GM12891 (cell line): ENCODE measurements around the gene TMEM41A. TPM values are rescaled to one million over a fixed set of nuclear protein-coding genes. Genes with fewer than 3 reads are reported as not detected.
A peak's percentile ranks its signal among the peaks of the same experiment; 100 is the strongest.

Experiments
- DNase-seq: peaks from one replicate; pipeline ENCODE4 v3.0.0; 2011; ENCODE audit warnings: low spot score; ENCODE audit not compliant: insufficient read length
- FAIRE-seq: peaks from 2 replicates; lab custom pipeline; 2011; peaks lifted over from hg19 to GRCh38; lab: Jason Lieb, UNC
- PAX5 ChIP-seq: IDR thresholded peaks from 2 replicates; pipeline ENCODE4 v1.6.1; 2011; ENCODE audit warnings: low read length, moderate library complexity, mild to moderate bottlenecking; ENCODE audit not compliant: insufficient read depth, severe bottlenecking
- POLR2A ChIP-seq: IDR thresholded peaks from 2 replicates; pipeline ENCODE4 v1.6.1; 2011; ENCODE audit warnings: low read depth, low read length, control low read depth
- POLR2AphosphoS5 ChIP-seq: IDR thresholded peaks from 2 replicates; pipeline ENCODE4 v1.6.1; 2011; ENCODE audit warnings: low read depth, low read length, control low read depth
- POU2F2 ChIP-seq: IDR thresholded peaks from 2 replicates; pipeline ENCODE4 v1.6.1; 2011; ENCODE audit warnings: low read depth, mild to moderate bottlenecking, control low read depth, low read length, moderate library complexity
- SPI1 ChIP-seq: IDR thresholded peaks from 2 replicates; pipeline ENCODE4 v1.6.1; 2011; ENCODE audit warnings: low read depth, low read length, control low read depth
- TAF1 ChIP-seq: IDR thresholded peaks from 2 replicates; pipeline ENCODE4 v1.6.1; 2011; ENCODE audit warnings: low read depth, low read length, control low read depth
- polyA plus RNA-seq: library from polyadenylated mRNA; unstranded; fragments of >200 nt; gene quantifications from one replicate; pipeline ENCODE4 v1.2.1, GENCODE V29; 2012; ENCODE audit warnings: low read depth, missing spikeins, inconsistent platforms; ENCODE audit not compliant: missing spikeins

TMEM41A gene
- polyA plus RNA-seq: 8.8 TPM

DNA sequence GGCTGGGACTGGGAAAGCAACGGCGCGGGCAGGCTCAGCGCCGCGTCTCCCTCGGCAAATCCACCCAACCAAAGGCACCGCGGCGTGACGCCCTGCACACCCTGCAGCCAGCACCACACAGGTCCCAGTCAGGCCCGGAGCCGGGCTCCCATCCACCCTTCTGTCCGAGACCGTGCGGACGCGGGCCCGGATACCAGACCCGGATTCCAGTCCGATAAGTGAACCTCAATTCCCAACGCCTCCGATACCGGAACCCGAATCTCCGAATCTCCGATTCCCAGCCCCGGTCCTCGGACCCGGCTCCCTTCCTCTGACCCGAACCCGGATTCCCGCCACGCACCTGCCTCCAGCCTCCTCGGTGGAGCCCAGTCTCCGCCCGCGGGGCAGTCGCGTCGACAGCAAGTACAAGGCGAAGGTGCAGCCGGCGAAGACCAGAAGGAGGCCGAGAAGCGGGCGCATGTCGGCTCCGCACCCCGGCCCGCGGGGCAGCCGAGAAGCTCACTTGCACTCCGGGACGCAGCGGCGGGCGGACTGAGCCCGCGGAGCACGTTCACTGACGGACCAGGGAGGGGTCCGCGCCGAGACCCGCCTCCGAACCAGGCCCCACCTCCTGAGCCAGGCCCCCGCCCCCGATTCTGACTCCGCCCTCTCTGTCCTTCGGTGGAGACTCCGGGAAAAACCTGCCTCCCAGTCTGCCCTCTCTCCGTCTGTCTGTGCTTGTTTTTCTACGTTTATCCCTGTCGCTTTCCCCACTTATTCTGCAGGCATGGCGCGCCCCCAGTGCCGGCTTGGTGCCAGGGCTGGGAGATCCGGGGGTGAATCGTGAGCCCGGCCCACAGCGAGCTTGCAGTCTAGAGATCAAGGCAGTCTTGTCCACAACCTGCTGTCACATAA is at the start of gene TMEM41A:
TMEM41A (minus strand) TSS at position 533 of the 894 bp plus-strand sequence; CDS start at position 459, 74 bp downstream.
- FAIRE-seq (peak; percentile 50), DNase-seq (peak; percentile 93)
- TF ChIP-seq PAX5: peak; percentile 81
- TF ChIP-seq SPI1: no peak
- TF ChIP-seq POU2F2: peak; percentile 90
- TF ChIP-seq TAF1: peak; percentile 92
- peak; percentile 84 for TF ChIP-seq POLR2AphosphoS5
- TF ChIP-seq POLR2A: peak; percentile 81

DNA sequence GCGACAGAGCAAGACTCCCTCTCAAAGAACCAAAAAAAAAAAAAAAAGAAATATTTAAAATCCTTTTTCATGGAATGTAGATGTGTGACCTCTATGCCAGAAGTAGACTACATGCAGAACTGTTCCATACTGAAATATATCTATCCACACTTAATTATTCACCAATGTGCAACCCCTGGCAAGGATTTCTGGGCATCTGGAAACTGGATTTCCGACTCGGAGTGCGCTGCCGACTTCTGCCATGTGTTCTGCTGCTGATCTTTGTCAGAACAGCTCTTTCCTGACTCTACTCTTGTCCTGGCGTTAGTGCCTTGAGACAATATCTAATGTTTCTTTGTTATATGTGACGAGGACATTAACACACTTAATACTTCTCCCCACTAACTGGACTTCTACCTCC is 41.9 kb upstream of the TMEM41A start:
- no peak for FAIRE-seq
- no peak for DNase-seq
- no peak for TF ChIP-seq POU2F2

DNA sequence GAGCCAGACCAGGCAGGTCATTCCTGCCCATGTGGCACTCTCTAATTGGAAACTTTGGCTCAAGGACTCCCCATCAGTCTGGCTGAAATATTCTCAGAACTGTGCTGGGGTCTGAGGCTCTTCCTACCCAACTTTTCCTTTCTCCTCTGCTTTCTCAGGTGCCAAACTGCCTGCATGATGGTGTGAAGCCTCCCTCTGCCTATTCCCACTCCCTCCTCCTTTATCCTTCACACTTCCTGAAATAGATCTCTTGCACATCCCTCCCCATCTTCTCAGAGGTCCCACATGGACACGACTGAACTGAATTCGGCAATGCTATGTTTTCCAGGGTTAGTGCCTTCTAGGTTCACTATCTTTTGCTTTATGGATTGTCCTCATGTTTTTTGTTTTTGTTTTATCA is 41.1 kb upstream of the TMEM41A start:
- no peak for TF ChIP-seq PAX5
- TF ChIP-seq POLR2AphosphoS5: no peak
- TF ChIP-seq TAF1: no peak
- DNase-seq (no peak), FAIRE-seq (no peak)

DNA sequence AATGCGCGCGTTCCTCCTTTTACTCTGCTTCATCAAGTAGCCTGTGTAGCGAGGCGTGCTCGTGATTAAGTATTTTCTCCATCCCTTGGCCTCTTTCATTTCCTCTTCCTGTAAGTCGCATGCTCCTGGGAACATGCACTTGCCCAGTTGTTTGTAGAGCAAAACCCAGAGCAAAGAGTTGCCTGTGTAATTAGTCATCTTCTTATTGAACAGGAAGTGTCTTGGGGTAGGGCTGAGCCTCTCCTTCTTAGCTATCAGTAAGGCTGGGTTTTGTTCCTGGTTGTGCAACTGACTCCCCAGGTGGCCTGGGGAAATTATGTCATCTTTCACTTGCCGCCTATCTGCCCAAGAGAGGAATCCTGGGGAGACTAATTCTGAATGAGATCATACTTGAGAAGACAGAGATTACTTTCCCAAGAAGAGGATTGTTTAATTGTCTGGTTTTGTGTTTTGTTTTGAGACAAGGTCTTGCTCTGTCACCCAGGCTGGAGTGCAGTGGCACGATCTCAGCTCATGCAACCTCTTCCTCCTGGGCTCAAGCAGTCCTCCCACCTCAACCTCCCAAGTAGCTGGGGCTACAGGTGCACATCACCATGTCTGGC is 38.6 kb upstream of the TMEM41A start:
- FAIRE-seq (peak; percentile 92), DNase-seq (peak; percentile 61)
- TF ChIP-seq SPI1: peak; percentile 93
- no peak; the same call in 1 of the 2 replicates for TF ChIP-seq POLR2AphosphoS5
- TF ChIP-seq POU2F2: peak; percentile 53
- TF ChIP-seq PAX5: peak; percentile 69
- TF ChIP-seq TAF1: peak; percentile 12; the same call in 1 of the 2 replicates
- no peak for TF ChIP-seq POLR2A

DNA sequence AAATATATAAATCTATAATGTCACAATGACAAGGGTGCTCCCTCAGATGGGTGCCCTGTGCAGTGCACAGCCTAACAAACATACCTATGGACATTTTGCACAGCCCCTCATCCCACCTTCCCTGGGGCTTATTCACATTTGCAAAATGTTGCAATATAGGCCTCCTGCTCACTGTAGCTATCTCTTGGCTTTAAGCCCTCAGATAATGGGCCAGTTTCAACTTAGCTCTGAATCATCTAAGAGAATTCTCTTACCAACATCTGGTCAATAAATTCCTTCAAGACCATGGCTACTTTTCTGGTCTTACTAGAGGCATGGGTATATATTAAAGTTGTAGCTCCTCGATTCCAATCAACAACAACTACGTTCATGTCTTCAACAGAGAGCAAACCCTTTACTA is 35.7 kb upstream of the TMEM41A start:
- no peak for DNase-seq
- TF ChIP-seq POU2F2 (no peak), SPI1 (no peak), POLR2AphosphoS5 (no peak), POLR2A (no peak), TAF1 (no peak)
- no peak for FAIRE-seq

DNA sequence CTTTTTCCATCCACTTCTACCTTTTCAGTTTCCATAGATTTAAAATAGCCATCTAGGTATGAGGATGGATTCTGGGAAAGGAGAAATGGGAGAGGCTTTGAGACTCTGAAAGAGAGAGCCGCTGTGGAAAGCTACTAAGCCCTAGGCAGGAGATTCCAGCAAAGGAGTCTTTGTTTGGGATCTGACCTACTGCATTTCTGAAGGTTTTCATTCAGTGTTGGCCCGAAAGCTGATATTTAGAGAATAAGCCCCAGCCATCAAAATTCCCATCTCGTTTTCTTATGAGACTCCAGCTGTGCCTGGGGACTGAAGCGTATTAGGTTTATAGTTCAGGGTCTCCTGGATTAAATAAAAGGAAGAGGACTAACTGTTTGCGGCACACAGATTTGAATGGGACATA is 34.1 kb upstream of the TMEM41A start:
- DNase-seq (no peak), FAIRE-seq (no peak)
- TF ChIP-seq PAX5 (no peak), POU2F2 (no peak), TAF1 (no peak), POLR2AphosphoS5 (no peak), SPI1 (no peak), POLR2A (no peak)

DNA sequence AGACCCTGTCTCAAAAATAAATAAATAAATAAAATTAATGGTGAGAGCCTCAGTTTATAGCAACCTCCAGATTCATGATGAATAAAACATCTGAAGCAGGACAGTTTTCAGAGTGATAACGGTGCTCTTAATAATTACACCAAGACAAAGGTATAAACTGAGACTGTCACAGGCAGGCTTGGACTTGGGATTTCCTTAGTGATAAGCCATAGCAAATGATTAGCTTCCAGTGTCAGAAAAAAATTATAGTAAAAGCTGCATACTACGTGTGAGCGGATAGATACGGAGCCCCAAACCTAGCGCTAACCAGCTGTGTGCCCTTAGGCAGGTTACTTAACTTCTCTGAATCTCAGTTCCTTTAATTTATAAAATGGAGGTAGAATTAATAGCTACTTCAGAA is 32.0 kb upstream of the TMEM41A start:
- TF ChIP-seq POLR2AphosphoS5 (no peak), POU2F2 (no peak), PAX5 (no peak), POLR2A (no peak), TAF1 (no peak), SPI1 (no peak)
- no peak for FAIRE-seq

DNA sequence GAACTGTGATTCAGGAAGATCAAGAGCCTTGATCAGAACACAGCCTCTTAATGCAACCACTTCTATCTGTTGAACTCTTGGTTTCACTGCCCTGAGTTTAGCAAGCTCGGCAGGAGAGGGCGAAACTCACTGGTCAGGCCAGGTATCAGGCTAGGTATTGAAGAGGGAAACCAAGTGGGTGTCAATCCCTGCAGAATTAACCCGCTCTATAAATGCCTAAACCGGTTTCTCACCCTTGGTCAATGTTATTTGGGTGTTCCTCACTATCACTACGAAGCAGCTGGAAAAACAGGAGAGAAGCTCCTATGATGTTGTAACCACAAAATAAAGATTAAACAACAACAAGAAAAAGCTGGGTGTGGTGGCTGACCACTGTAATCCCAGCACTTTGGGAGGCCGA is 29.7 kb upstream of the TMEM41A start:
- DNase-seq (no peak), FAIRE-seq (no peak)

More for the DNA sequence above, 32.0 kb upstream of the TMEM41A start:
- DNase-seq: no peak

DNA sequence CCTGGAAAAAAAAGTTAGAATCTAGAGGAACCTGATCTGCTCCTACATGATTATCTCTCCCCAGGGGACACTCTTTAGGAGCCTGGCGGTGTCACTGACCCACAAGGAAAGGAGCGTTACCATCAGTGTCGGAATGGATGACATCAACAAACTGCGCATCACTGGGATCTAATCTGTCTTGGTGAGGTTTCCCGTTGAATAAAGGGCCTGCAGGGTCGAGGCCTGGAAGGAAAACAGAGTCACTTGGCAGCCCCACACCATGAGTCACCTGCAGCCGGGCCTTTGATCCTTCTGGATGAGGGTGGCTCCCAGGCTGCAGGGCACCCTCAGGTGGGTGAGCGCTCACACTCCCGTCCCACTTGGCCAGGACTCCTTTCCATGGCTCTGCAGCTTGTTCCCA is 28.5 kb upstream of the TMEM41A start:
- no peak for FAIRE-seq
- DNase-seq: no peak
- no peak for TF ChIP-seq POLR2AphosphoS5
- TF ChIP-seq SPI1: no peak
- TF ChIP-seq POU2F2: no peak
- no peak for TF ChIP-seq PAX5

More for the DNA sequence above, 29.7 kb upstream of the TMEM41A start:
- no peak for TF ChIP-seq PAX5
- TF ChIP-seq POLR2AphosphoS5: no peak
- no peak for TF ChIP-seq POU2F2
- no peak for TF ChIP-seq TAF1
- no peak for TF ChIP-seq SPI1
- TF ChIP-seq POLR2A: no peak
